Endothelial cell (in vitro differentiated cells): ENCODE results near the gene CCNE1. TPM values are rescaled to one million over a fixed set of nuclear protein-coding genes. Genes with fewer than 3 reads are reported as not detected.

Experiments used
- DNase-seq: peaks from one replicate; pipeline ENCODE4 v3.0.0; 2021; ENCODE audit warnings: low spot score
- H3K27ac Mint-ChIP-seq: one replicate; pipeline ENCODE4 v1.8.0; 2021; ENCODE audit warnings: mixed read lengths, inconsistent platforms; ENCODE audit not compliant: unreplicated experiment
- H3K27me3 Mint-ChIP-seq: one replicate; pipeline ENCODE4 v1.8.0; 2021; ENCODE audit warnings: mild to moderate bottlenecking, moderate library complexity, mixed read lengths, inconsistent platforms; ENCODE audit not compliant: unreplicated experiment
- H3K36me3 Mint-ChIP-seq: one replicate; pipeline ENCODE4 v1.8.0; 2021; ENCODE audit warnings: mild to moderate bottlenecking, low read depth, mixed read lengths, inconsistent platforms; ENCODE audit not compliant: unreplicated experiment
- H3K4me1 Mint-ChIP-seq: one replicate; pipeline ENCODE4 v1.8.0; 2021; ENCODE audit warnings: mild to moderate bottlenecking, mixed read lengths, inconsistent platforms; ENCODE audit not compliant: unreplicated experiment
- H3K4me3 Mint-ChIP-seq: one replicate; pipeline ENCODE4 v1.8.0; 2021; ENCODE audit warnings: mild to moderate bottlenecking, mixed read lengths, inconsistent platforms; ENCODE audit not compliant: unreplicated experiment
- H3K9me3 Mint-ChIP-seq: one replicate; pipeline ENCODE4 v1.8.0; 2021; ENCODE audit warnings: mixed read lengths, inconsistent platforms; ENCODE audit not compliant: unreplicated experiment
- CTCF ChIP-seq: fragments of 200-600 bp; sonication (generic); IDR thresholded peaks from one replicate; pipeline ENCODE4 v1.5.0; 2021; ENCODE audit warnings: antibody characterized with exemption; ENCODE audit not compliant: unreplicated experiment
- total RNA-seq: library from RNA; stranded (reverse); fragmentation: NEBNext Ultra II Directional; extraction: Animal tissue kit (Norgen Biotek cat#: 25700); gene quantifications from one replicate; pipeline ENCODE4 v1.2.1, GENCODE V29; 2021; ENCODE audit not compliant: unreplicated experiment

Gene CCNE1
- total RNA-seq, 1 donor from 2014 or later, result 2.3 TPM

- peaks cover 4% of the 10 kb centered on the region for H3K36me3 Mint-ChIP-seq
- no peak for DNase-seq
- TF ChIP-seq CTCF, result no peak
- H3K27ac Mint-ChIP-seq, result peak overlapping the region; percentile 52
- peak overlapping the region; percentile 94 for H3K4me3 Mint-ChIP-seq
- H3K9me3 Mint-ChIP-seq, result no peaks in the 10 kb centered on the region
- peaks cover 7% of the 10 kb centered on the region for H3K27me3 Mint-ChIP-seq
- peaks cover 6% of the 10 kb centered on the region for H3K4me1 Mint-ChIP-seq
These were observed 1.1 kb downstream of the CCNE1 start for GRCh38 chr19:29812881-29813275.

- peak overlapping the region; percentile 86 for H3K4me3 Mint-ChIP-seq
- H3K4me1 Mint-ChIP-seq, result peaks cover 6% of the 10 kb centered on the region
- H3K36me3 Mint-ChIP-seq, result peaks cover 4% of the 10 kb centered on the region
- peaks cover 7% of the 10 kb centered on the region for H3K27me3 Mint-ChIP-seq
- DNase-seq, result no peak
- TF ChIP-seq CTCF, result no peak
- no peaks in the 10 kb centered on the region for H3K9me3 Mint-ChIP-seq
- no peak overlapping the region for H3K27ac Mint-ChIP-seq
These were observed 1.9 kb downstream of the CCNE1 start for GRCh38 chr19:29813642-29814041.

GRCh38 chr19:29815231-29815630 is 3.4 kb downstream of the CCNE1 start:
- DNase-seq, result no peak
- no peak for TF ChIP-seq CTCF
- H3K9me3 Mint-ChIP-seq, result no peaks in the 10 kb centered on the region

GRCh38 chr19:29817316-29817715 is 5.5 kb downstream of the CCNE1 start:
- no peaks in the 10 kb centered on the region for H3K9me3 Mint-ChIP-seq
- no peak overlapping the region for H3K4me3 Mint-ChIP-seq
- no peak for TF ChIP-seq CTCF
- DNase-seq, result no peak
- H3K27me3 Mint-ChIP-seq, result peaks cover 4% of the 10 kb centered on the region
- H3K4me1 Mint-ChIP-seq, result peaks cover 6% of the 10 kb centered on the region
- H3K27ac Mint-ChIP-seq, result no peak overlapping the region
- peaks cover 4% of the 10 kb centered on the region for H3K36me3 Mint-ChIP-seq

More at GRCh38 chr19:29815231-29815630, 3.4 kb downstream of the CCNE1 start:
- peaks cover 7% of the 10 kb centered on the region for H3K27me3 Mint-ChIP-seq
- H3K4me1 Mint-ChIP-seq, result peaks cover 6% of the 10 kb centered on the region
- H3K27ac Mint-ChIP-seq, result no peak overlapping the region
- no peak overlapping the region for H3K4me3 Mint-ChIP-seq
- peaks cover 4% of the 10 kb centered on the region for H3K36me3 Mint-ChIP-seq

GRCh38 chr19:29819300-29819699 is 7.5 kb downstream of the CCNE1 start:
- TF ChIP-seq CTCF, result no peak
- H3K4me3 Mint-ChIP-seq, result no peak overlapping the region
- DNase-seq, result no peak
- no peaks in the 10 kb centered on the region for H3K27me3 Mint-ChIP-seq
- no peaks in the 10 kb centered on the region for H3K36me3 Mint-ChIP-seq
- H3K9me3 Mint-ChIP-seq, result no peaks in the 10 kb centered on the region
- H3K4me1 Mint-ChIP-seq, result no peaks in the 10 kb centered on the region
- H3K27ac Mint-ChIP-seq, result no peak overlapping the region
